HG03066 (cell line): ENCODE results near the gene AK5.

Source experiments
- ATAC-seq: cut with Tn5 transposase; IDR thresholded peaks from one replicate; pipeline ENCODE4 v1.9.1; 2021; ENCODE audit warnings: low read depth; ENCODE audit not compliant: unreplicated experiment

Gene AK5, protein sequence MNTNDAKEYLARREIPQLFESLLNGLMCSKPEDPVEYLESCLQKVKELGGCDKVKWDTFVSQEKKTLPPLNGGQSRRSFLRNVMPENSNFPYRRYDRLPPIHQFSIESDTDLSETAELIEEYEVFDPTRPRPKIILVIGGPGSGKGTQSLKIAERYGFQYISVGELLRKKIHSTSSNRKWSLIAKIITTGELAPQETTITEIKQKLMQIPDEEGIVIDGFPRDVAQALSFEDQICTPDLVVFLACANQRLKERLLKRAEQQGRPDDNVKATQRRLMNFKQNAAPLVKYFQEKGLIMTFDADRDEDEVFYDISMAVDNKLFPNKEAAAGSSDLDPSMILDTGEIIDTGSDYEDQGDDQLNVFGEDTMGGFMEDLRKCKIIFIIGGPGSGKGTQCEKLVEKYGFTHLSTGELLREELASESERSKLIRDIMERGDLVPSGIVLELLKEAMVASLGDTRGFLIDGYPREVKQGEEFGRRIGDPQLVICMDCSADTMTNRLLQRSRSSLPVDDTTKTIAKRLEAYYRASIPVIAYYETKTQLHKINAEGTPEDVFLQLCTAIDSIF

DNA sequence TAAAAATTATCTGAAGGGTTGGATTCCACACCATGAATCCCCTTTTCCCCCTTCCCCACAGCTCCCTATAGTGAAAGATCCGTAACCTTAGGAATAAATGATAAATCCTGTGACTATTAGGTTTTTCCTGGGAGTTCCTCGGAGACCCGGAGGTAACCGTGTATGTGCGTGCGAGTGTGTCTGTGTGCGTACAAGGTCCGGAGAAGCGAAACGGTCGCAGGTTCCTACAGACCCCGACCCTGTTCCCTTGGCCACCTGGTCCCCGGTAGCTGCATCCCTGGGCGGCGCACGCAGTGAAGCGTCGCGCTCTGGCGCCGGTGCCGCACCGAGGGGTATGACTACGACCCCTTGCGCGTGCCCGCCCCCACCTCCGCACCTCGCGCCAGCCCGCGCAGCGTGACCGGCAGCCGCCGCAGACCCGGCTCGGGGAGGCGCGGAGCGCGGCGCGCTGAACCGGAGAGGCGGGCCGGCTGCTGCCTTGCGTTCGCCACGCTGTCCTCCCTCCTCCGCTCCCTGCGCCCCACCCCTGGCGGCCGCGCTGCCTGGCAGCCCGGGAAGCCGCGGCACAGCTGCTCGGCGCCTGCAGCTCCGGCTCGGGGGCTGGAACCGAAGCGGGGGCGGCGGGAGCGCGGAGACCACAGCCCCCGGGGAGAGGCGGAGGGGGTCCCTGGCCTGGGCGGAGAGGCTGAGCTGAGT lies at the start of gene AK5:
TSS of gene AK5 (plus strand) at position 529 of the 696 bp plus-strand sequence. CDS start 295 bp downstream, outside the sequence.
- no peak for ATAC-seq

DNA sequence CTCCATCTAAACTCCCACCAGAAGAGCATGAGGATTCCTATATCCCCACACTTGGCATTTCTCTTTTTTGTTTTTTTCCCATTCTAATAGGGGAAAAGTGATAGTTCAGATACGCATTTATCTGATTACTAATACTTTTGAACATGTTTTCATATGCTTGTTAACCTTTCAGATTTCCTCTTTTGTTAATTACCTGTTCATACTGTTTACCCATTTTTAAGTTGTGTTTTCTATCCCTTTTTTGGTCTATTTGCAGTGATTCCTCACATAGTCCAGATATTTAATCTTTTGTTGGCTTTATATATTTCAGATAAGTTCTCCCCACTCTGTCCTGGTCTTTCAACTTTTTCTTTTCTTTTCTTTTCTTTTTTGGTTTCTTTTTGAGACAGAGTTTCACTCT lies 49.0 kb upstream of the AK5 start:
- no peak for ATAC-seq

DNA sequence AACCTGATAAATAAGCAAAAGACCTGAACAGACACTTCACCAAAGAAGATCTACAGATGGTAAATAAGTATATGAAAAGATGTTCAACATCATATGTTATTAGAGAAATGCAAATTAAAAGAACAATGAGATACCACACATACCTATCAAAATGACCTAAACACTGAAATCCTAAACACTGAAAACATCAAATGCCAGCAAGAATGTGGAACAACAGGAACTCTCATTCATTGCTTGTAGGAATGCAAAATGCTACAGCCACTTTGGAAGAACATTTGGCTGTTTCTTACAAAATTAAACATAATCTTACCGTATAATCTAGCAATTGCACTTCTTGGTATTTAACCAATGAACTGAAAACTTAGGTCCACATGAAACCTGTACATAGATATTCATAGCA lies 47.7 kb upstream of the AK5 start:
- ATAC-seq, result no peak

DNA sequence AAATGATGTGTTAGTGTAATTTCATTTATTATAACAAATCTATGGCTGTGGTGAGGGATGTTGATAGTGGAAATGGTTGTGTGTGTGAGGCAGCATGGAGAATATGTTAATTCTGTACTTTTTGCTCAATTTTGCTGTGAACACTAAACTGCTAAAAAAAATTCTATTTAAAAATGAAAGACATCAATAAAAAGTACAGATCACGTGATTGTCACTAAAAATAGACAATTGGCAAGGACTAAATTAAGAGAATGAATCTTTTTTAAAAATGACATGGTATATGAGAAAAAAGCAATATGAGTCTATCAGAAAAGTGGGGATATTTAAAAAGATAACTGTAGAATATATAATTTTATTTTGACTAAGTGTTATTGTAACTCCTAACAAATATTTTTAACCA lies 46.9 kb upstream of the AK5 start:
- ATAC-seq, result no peak

DNA sequence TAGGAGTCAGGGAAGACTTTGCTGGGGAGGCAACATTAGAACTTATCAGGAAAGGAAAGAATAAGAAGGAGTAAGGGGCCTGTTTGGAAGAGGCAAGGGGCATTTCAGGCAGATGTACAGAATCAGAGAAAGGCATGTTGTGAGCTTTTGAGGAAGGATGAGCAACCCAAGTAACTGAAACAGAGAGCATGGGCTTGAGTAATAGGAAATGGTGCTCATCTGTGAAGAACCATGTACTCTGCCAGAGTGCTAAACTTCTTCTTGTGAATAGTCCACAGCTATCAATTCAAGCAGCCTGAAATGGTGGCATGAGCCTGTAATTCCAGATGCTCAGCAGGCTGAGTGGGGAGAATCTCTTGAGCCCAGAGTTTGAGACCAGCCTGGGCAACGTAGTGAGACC lies 43.4 kb upstream of the AK5 start:
- ATAC-seq, result no peak

DNA sequence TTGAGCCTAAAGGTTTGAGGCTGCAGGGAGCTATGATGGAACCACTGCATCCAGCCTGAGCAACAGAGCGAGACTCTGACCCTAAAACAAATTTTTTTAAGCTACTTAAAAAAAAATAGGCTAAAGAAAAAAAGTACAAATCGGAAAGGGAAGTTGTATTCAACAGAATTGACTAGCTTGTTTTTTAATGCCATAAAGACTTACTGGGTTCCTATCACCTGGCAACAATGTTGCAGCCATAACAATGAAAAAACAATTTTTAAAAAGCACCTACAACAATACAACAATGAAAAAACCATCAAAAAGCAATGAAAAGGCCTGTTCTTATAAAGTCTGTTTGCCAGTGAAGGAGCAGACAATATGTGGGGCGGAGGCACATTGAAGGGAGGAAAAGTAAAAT lies 42.5 kb upstream of the AK5 start:
- no peak for ATAC-seq

DNA sequence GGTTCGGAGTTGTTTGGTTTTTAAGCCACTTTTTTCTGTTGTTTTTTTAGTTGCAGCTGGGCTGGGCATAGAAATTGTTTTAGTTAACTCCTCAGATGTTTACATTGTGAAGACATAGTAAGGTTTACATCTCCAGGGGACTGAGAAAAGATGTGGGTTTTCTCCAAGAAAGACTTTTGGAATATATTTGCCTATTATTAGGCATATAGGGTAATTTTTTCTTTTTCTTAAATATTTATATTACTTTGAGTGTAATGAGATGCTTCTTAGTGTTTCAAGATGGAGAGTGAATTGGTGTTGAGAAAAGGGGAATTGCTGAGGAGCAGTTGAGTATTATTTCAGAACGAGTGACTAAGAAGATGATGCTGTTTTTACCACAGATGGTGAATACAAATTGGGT lies 36.0 kb upstream of the AK5 start:
- no peak for ATAC-seq

DNA sequence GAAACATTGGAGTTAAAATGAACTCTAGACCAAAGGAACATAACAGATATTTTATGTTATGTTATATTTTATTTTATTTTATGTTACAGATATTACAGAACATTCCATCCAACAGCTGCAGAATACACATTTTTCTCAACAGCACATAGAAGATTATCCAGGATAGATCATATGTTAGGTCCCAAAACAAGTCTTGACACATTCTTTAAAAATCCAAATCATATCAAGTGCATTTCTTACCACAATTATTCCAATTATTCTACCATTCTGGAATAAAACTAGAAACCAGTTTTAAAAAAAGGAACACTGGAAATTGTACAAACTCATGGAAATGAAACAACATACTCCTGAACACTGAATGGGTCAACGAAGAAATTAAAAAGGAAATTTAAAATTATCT lies 31.7 kb upstream of the AK5 start:
- no peak for ATAC-seq

DNA sequence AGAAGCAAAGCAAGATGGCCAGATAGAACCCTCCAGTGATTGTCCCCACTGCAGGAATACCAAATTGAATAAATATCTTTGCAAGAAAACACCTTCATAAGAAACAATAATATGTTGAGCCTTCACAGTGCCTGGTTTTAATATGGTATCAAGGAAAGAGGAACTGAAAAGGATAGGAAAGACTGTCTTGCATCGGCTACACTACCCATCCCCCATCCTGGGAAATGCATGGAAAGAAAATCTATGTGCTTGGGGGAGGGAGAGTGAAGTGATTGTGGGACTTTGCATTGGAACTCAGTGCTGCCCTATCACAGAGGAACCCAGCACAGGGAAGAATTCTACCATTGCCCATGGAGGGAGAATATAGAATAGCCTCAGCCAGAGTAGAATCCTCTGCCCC lies 28.6 kb upstream of the AK5 start:
- no peak for ATAC-seq

DNA sequence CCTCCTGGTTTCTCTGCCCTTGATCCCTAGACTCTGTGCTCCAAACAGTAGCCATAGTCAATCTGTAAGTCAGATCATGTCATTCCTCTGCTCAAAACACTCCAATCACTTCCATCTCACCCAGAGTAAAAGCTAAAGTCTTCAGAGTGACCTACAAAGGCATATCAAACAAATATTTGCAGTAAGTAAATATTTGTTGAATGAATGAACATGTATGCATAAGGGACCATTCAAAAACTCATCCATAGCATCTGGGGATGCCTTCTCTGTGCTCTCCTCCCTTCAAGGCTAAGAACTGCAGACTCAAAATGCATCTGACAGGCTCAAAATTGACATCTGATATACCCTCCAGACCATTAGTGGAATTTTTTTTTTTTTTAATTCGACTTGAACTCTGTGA lies 18.1 kb upstream of the AK5 start:
- ATAC-seq, result no peak

DNA sequence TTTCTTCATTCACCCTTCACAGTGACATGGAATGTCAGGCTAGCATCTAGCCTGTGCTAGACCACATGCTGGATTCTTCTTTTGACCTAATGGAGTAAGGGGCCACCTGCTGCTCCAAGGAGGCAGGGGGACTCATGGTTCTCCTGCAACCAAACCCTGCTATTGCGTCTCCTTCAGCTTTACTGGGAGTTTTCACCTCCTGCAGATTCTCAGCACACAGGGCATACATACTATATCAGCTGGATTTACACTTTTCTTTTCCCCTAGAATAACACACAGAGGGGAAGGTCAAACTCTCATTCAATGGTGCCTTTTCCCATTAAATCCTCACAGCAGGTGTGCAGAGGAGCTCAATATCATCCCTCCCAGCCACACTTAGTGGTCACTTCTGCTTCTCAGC lies 16.6 kb upstream of the AK5 start:
- no peak for ATAC-seq

DNA sequence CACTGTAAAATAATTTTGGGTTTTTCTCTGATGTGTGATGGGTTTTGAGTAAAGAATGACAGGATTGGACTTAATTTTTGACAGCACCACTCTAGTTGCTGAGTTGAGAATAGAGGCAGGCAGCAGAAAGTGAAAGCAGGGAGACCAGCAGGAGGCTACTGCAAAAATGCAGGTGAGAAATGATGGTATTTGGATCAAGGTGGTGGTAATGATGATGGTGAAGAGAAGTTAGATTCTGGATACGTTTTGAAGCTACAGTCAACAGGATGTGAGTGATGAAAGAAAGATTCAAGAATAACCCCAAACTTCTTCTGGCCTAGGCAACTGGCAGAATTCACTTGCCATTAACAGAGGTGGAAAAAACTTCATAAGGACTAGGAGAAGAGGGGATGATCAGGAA lies 14.8 kb upstream of the AK5 start:
- no peak for ATAC-seq

DNA sequence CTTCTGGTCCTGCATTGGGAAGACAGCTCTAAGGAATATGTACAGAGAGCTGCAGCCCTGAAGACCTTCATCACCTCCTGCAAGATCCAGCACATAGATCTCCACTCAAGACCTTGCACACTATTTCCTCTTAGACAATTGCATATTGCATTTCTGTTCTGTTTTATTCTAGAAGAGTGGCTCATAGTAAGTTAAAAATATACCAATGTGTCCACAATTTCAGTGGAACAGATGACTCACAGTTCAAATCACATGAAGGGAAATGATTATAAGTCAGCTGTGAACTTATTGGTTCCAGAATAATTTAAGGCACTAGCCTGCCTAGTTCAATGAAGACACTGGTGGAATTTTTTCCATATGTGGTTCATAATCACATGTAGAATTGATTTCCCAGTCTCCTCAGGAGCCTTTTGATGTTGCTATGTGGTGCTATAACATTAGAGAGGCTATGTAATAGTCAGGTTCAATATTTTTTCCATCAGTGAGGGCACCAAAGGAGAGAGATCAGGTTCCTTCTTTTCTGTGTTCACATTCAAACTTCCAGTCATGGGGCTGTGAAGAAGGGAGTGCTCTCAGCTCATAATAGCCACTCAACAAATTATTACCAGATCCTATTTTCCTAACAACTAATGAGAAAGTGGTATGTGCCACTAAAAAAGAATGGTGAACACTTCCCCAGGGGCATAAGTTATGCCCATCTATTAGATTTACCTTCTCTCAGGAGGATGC lies 9.8 kb upstream of the AK5 start:
- no peak for ATAC-seq

DNA sequence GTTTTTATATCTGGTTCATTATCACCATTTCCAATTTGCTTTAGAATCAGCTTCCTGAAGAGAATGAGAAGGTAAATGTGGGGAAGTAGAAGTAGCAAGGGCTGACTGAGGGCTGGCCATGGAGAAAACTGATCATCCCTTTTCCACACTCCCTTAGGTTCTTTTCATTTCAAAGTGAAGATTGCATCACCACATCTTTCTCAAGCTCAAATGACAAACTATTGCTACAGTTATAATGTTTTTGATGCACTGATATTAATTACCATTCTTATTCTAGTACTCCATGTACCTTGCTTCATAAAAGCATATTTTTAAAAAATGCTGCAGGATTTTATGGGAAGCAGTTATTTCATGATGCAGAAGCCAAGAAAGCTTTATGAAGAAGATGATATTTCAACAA lies 7.9 kb upstream of the AK5 start:
- ATAC-seq, result no peak

DNA sequence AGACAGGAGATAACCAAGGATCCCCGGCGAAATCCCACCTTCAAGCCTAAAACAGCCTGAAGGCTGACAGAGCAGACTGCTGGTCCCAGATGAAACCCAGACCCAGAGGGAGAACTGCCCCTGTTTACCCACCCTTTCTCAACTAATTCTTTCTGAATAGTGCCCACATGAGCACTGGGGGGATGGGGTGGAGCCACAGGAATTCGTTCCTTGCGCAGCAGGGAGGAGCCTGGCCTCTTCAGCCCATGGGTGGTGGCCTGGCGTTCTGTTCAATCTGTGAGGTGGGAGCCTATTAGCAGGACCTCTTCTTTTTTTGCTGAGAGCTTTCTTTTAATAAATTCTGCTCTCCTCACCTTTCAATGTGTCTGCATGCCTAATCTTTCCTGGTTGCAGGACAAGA lies 6.6 kb upstream of the AK5 start:
- no peak for ATAC-seq

DNA sequence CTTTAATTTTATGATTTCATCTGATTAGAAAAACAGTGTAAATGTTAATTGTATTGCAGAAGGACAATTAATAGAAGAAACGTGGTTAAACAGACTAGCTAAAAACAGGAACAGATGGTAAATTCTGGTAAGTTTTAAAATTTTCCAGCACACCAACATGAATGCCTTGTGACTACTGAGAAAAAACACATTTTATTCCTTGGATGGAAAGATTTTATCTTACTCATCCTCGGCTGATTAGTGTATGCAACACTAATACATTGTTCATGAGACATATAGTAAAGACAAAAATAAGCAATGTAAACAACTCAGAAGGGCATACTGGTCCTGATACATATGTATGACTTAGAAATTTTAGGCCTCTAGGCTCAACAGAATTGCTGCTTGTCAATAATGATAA lies 4.9 kb upstream of the AK5 start:
- no peak for ATAC-seq

DNA sequence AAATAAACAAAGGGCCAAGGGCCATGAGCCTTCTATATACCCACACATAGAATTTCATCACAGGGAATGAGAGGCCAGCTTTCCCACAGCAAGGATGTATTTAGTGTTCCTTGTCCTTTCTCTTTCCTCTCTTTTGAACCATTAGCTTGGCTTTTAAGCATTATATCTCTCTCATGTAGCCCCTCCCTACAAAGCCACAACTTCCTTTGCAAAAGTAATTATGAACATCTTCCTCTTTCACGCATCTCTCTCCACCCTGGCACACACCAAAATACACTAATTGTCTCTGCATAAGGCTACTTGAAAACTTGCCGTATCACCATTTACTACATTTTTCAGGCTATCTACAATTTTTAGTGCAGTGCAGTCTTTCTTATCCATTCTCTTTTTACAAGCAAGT lies 1.9 kb upstream of the AK5 start:
- ATAC-seq, result no peak

DNA sequence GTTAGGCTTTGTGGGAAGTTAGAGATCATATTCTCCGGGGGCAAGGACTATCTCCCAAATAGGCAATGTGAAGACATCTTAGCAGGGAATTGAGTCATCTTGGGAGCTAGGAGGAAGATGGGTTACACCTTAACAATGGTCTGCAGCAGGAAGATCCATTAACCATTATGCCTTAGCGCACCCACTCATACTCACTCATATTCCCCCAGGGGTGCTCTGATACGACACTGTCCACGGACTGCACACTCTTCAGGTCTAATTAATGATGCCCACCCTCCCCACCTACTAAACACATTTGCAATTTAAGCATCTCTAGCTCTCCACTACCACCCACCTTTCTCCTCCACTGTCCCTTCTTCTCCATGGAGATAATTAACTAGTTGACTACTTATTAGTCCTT lies 857 bp upstream of the AK5 start:
- ATAC-seq, result no peak

DNA sequence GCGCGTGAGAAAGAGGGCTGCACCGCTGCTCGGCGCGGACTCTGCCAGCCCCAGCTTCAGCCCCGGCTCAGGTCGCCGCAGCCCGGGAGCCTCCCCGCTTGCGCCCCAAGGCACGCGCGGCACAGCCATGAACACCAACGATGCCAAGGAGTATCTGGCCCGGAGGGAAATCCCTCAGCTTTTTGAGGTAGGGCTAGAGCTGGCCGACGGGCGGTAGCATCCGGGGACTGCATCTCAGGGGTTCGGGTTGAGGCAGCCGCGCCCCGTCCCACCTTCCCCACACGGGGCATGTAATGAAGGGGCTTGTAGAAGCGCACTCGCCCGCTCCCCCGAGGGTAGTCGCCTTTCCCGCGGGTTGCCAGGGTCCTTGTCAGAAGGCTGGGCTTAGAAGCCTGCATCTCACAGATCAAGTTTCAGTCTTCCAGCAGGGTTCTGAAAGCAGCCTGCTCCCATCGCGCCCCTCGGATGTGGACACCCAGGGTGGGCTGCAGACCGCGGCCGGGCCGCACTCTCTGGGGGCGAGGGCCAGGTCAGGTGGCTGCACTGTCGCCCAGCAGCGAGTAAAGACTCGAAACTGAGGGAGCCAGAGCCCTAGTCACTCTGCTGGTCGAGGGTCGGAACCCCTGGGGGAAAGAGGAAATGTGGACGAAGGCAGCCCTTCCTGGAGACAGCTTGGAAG lies 507 bp downstream of the AK5 start:
- no peak for ATAC-seq

DNA sequence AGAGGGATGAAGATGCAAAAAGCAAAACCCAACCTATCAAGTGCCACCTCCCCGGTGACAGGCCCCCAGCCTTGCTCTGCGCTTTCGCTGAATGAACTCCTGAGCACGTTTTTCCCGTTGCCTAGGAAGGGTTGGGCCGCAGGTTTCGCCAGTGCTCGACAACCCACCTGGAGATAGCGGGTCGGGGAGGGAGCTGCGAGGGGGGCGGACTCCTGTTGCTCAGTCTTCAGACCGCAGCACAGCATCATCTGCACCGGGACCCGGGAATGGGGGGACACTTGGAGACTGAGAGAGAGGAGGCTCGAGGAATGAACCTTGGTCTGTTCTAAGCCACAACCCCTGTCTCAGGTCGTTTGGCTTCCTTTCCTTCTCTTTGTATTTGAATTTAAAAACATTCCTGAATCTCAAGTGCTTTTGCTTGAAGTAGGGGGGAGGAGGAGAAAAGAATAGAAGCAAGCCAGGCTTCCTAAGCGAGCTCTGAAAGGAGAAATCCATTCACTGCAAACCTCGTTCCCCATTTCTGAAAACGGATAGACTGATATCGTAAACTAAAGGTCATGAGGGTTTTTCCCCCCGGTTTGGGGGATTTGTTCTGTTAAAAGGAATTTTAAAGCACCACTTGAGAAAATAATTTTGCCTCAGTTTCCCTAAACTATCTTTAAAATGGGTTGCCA lies 1.2 kb downstream of the AK5 start:
- no peak for ATAC-seq
